HL-60 (cell line): ENCODE data around the gene ROPN1.

Experiments used
- DNase-seq, 2 experiments: peaks; one replicate each; pipeline ENCODE4 v3.0.0-alpha.2; 2010 to 2020; ENCODE audit warnings: low read depth in 1 of 2, low spot score in 1 of 2
- H3K27ac ChIP-seq: fragments of 250-450 bp; sonication (Bioruptor Pico); replicated peaks from 2 replicates; pipeline ENCODE4 v1.5.1; 2020; ENCODE audit warnings: mild to moderate bottlenecking, moderate library complexity
- H3K27me3 ChIP-seq: fragments of 250-450 bp; sonication (Bioruptor Pico); 2 replicates; pipeline ENCODE4 v1.5.1; 2021; ENCODE audit warnings: mild to moderate bottlenecking, moderate library complexity; ENCODE audit not compliant: insufficient read depth, poor library complexity, severe bottlenecking
- H3K4me3 ChIP-seq: replicated peaks from 2 replicates; pipeline ENCODE4 v1.5.1; 2011; ENCODE audit warnings: mild to moderate bottlenecking, control low read depth, low read length; ENCODE audit not compliant: insufficient read depth
- GABPA ChIP-seq: IDR thresholded peaks from 2 replicates; pipeline ENCODE4 v1.6.1; 2012; ENCODE audit warnings: low read depth
- POLR2AphosphoS5 ChIP-seq: IDR thresholded peaks from 2 replicates; pipeline ENCODE4 v1.6.1; 2012; ENCODE audit warnings: low read depth
- SPI1 ChIP-seq: IDR thresholded peaks from 2 replicates; pipeline ENCODE4 v1.6.1; 2012; ENCODE audit warnings: low read depth, mild to moderate bottlenecking, borderline replicate concordance
- TF ChIP-seq, protein P1 (sequence below): IDR thresholded peaks from one replicate; pipeline ENCODE4 v1.5.1; 2011; ENCODE audit warnings: low read length, control low read depth, inconsistent platforms; ENCODE audit not compliant: insufficient read depth
- TF ChIP-seq, protein P2 (sequence below): IDR thresholded peaks from 2 replicates; pipeline ENCODE4 v1.6.1; 2012; ENCODE audit warnings: low read depth; ENCODE audit not compliant: insufficient replicate concordance

The ROPN1 gene

GRCh38 chr3:124034844-124035152, 42.9 kb upstream of the ROPN1 start:
- H3K27ac ChIP-seq = no peak overlapping the region
- no peak for DNase-seq
- no peak overlapping the region for H3K4me3 ChIP-seq
- peaks cover 55% of the 10 kb centered on the region for H3K27me3 ChIP-seq
- TF ChIP-seq POLR2AphosphoS5 (no peak), SPI1 (no peak), GABPA (no peak)
- TF ChIP-seq, protein P1, sequence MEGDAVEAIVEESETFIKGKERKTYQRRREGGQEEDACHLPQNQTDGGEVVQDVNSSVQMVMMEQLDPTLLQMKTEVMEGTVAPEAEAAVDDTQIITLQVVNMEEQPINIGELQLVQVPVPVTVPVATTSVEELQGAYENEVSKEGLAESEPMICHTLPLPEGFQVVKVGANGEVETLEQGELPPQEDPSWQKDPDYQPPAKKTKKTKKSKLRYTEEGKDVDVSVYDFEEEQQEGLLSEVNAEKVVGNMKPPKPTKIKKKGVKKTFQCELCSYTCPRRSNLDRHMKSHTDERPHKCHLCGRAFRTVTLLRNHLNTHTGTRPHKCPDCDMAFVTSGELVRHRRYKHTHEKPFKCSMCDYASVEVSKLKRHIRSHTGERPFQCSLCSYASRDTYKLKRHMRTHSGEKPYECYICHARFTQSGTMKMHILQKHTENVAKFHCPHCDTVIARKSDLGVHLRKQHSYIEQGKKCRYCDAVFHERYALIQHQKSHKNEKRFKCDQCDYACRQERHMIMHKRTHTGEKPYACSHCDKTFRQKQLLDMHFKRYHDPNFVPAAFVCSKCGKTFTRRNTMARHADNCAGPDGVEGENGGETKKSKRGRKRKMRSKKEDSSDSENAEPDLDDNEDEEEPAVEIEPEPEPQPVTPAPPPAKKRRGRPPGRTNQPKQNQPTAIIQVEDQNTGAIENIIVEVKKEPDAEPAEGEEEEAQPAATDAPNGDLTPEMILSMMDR = no peak
- TF ChIP-seq, protein P2, sequence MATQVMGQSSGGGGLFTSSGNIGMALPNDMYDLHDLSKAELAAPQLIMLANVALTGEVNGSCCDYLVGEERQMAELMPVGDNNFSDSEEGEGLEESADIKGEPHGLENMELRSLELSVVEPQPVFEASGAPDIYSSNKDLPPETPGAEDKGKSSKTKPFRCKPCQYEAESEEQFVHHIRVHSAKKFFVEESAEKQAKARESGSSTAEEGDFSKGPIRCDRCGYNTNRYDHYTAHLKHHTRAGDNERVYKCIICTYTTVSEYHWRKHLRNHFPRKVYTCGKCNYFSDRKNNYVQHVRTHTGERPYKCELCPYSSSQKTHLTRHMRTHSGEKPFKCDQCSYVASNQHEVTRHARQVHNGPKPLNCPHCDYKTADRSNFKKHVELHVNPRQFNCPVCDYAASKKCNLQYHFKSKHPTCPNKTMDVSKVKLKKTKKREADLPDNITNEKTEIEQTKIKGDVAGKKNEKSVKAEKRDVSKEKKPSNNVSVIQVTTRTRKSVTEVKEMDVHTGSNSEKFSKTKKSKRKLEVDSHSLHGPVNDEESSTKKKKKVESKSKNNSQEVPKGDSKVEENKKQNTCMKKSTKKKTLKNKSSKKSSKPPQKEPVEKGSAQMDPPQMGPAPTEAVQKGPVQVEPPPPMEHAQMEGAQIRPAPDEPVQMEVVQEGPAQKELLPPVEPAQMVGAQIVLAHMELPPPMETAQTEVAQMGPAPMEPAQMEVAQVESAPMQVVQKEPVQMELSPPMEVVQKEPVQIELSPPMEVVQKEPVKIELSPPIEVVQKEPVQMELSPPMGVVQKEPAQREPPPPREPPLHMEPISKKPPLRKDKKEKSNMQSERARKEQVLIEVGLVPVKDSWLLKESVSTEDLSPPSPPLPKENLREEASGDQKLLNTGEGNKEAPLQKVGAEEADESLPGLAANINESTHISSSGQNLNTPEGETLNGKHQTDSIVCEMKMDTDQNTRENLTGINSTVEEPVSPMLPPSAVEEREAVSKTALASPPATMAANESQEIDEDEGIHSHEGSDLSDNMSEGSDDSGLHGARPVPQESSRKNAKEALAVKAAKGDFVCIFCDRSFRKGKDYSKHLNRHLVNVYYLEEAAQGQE = no peak

DNA sequence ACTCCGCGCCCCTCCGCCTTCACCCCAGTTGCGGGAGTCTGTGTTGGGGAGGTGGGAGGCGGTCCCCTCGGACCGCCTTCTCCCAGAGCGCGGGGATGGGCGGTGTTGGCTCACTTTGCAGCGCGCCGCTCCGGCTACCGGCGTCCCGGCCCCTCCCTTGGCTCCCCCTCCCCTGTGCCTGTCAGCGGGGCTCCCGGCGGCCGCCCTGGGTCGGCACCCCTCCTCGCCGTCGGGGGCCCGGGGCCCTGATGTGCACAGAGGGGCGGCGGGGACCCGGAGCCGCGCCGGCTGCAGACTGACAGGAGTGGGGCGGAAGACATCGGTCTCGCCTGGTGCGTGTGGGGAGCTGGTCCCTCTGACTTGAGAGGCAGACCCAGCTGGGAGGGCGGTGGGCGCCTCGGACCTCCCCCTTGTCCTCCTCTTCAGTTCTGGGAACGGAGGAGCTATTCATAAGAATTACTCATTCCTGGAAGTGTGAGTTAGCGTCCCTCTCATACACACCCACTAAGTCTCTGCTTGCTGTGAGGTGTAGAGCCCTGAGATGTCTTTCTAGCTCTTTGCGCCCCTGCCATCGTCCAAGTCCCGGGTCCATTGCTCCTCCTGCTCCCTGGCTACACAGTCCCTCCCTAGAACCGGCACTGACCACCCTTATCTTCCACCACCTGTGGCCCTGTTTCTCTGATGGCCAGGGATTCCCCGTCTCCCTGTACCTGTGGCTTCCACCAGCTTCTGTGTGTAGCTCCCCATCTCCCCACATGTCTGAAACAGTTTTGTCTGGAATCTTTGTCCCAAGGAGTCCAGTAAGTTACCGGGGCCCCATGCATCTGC, 42.3 kb upstream of the ROPN1 start:
- no peak for DNase-seq
- Histone ChIP-seq H3K27ac (no peak overlapping the region), H3K4me3 (no peak overlapping the region), H3K27me3 (peaks cover 54% of the 10 kb centered on the region)
- TF ChIP-seq, protein P2 = no peak
- TF ChIP-seq POLR2AphosphoS5 = no peak
- TF ChIP-seq GABPA = no peak
- TF ChIP-seq, protein P1 = no peak
- no peak for TF ChIP-seq SPI1

DNA sequence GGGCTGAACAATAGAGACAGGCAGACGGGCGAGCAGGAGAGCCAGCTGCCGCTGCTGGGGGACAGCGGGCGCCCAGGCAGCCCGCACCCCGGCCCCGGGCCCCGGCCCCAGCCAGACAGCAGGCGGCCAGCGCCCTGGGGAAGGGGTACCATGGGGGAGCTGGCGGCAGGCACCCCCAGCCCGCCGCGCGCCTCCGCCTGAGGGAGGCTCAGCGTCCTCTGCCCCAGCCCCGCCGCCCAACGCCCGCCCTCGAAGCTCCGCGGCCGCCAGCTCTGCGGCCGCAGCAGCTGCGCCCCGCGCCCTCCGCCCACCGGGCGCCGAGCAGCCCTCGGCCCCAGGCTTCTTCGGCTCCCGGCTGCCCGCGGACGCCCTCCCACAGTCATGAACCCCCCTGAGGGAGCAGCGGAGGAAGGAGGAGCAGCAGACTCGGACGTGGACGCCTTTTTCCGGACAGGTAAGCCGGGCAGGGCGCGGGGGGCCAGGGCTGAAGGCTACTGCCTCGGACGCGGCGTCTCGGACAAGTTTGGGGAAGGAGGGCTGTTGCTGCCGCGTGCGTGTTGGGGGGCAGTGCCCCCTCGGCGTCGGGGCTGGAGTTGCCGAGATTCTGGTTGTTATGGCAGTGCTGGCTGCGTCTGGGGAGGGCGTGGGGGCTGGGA, 41.6 kb upstream of the ROPN1 start, which contains the start of gene KALRN:
TSS of gene KALRN (plus strand) at position 10 of the 656 bp plus-strand sequence.
- peaks cover 46% of the 10 kb centered on the region for H3K27me3 ChIP-seq
- H3K27ac ChIP-seq = no peak within 1 kb of the TSS
- peak within 1 kb of the TSS; percentile 27 for H3K4me3 ChIP-seq
- no peak for DNase-seq
- TF ChIP-seq, protein P2 = no peak
